ENCODE measurements around the gene IVD.

The IVD gene

GRCh38 chr15:40399370-40399769, 6.2 kb upstream of the IVD start:
- Histone ChIP-seq H3K27me3 (ENCODE audit: insufficient read depth, low read length, poor library complexity, severe bottlenecking) (no peaks in the 10 kb centered on the region), H3K9me2 (replicated peaks; ENCODE audit: low read depth, low read length) (no peaks in the 10 kb centered on the region), H3K9ac (ENCODE audit: low read depth, low read length, poor library complexity, severe bottlenecking) (peak overlapping the region; percentile 67), H3F3A (ENCODE audit: low read depth) (peaks cover 13% of the 10 kb centered on the region), H4K20me1 (ENCODE audit: insufficient read depth, low read length, poor library complexity, severe bottlenecking) (no peaks in the 10 kb centered on the region), H2AFZ (ENCODE audit: low read length) (no peak overlapping the region), H3K36me3 (ENCODE audit: insufficient read depth, low read length) (no peaks in the 10 kb centered on the region), H3K4me2 (ENCODE audit: low read depth, low read length, poor library complexity, severe bottlenecking) (peak overlapping the region; percentile 73), H3K79me2 (ENCODE audit: insufficient read depth, low read length) (no peaks in the 10 kb centered on the region), H3K4me3 (ENCODE audit: low read length, poor library complexity, severe bottlenecking) (peak overlapping the region; percentile 67), H3K9me3 (ENCODE audit: insufficient read depth, low read depth, low read length) (no peaks in the 10 kb centered on the region), H3K4me1 (ENCODE audit: insufficient read depth, low read length, poor library complexity, severe bottlenecking) (peaks cover 28% of the 10 kb centered on the region)
- TF ChIP-seq CTCF (conservative IDR thresholded peaks at IDR 0.05; ENCODE audit: low read length) (no peak), EZH2phosphoT487 (IDR thresholded peaks at IDR 0.05; ENCODE audit: borderline replicate concordance) (no peak)

- TF ChIP-seq CTCF (conservative IDR thresholded peaks at IDR 0.05; ENCODE audit: low read length) (no peak), EZH2phosphoT487 (IDR thresholded peaks at IDR 0.05; ENCODE audit: borderline replicate concordance) (no peak)
- no peaks in the 10 kb centered on the region for H3F3A ChIP-seq (ENCODE audit: low read depth)
- peaks cover 27% of the 10 kb centered on the region for H3K4me1 ChIP-seq (ENCODE audit: insufficient read depth, low read length, poor library complexity, severe bottlenecking)
- H2AFZ ChIP-seq (ENCODE audit: low read length) = no peak overlapping the region
- H3K4me2 ChIP-seq (ENCODE audit: low read depth, low read length, poor library complexity, severe bottlenecking) = peak overlapping the region; percentile 93
- peaks cover 45% of the 10 kb centered on the region for H4K20me1 ChIP-seq (ENCODE audit: insufficient read depth, low read length, poor library complexity, severe bottlenecking)
- H3K4me3 ChIP-seq (ENCODE audit: low read length, poor library complexity, severe bottlenecking) = peak overlapping the region; percentile 88
- no peaks in the 10 kb centered on the region for H3K9me3 ChIP-seq (ENCODE audit: insufficient read depth, low read depth, low read length)
- peaks cover 60% of the 10 kb centered on the region for H3K79me2 ChIP-seq (ENCODE audit: insufficient read depth, low read length)
- H3K27me3 ChIP-seq (ENCODE audit: insufficient read depth, low read length, poor library complexity, severe bottlenecking) = no peaks in the 10 kb centered on the region
- no peaks in the 10 kb centered on the region for H3K9me2 ChIP-seq (replicated peaks; ENCODE audit: low read depth, low read length)
- peaks cover 25% of the 10 kb centered on the region for H3K36me3 ChIP-seq (ENCODE audit: insufficient read depth, low read length)
- H3K9ac ChIP-seq (ENCODE audit: low read depth, low read length, poor library complexity, severe bottlenecking) = peak overlapping the region; percentile 86
These were observed 1.9 kb downstream of the IVD start for GRCh38 chr15:40407330-40407990.

DNA sequence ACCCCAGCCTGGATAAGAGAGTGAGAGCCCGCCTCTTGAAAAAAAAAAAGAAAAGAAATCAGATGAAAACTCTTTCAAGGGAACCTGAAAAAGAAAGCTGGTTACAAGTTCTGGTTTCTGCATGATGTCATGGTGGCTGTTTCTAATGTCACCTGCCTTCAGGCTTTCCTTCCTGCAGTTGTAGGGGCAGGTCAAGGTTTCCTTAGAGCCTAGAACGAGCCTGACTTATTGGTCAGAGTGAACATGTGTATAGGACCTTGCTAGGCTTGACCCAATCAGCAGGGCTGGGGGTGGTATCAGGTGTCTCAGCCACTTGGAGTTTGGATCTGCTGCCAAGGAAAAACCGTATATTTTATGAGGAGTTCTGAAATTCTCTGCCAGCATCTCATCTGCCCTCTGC, 3.8 kb downstream of the IVD start:
- no peak for TF ChIP-seq EZH2phosphoT487 (IDR thresholded peaks at IDR 0.05; ENCODE audit: borderline replicate concordance)
- TF ChIP-seq CTCF (conservative IDR thresholded peaks at IDR 0.05; ENCODE audit: low read length) = no peak
- Histone ChIP-seq H4K20me1 (ENCODE audit: insufficient read depth, low read length, poor library complexity, severe bottlenecking) (peaks cover 45% of the 10 kb centered on the region), H3K4me2 (ENCODE audit: low read depth, low read length, poor library complexity, severe bottlenecking) (peak overlapping the region; percentile 93), H3K9me3 (ENCODE audit: insufficient read depth, low read depth, low read length) (no peaks in the 10 kb centered on the region), H3K9me2 (replicated peaks; ENCODE audit: low read depth, low read length) (no peaks in the 10 kb centered on the region), H2AFZ (ENCODE audit: low read length) (no peak overlapping the region), H3K36me3 (ENCODE audit: insufficient read depth, low read length) (peaks cover 40% of the 10 kb centered on the region), H3K27me3 (ENCODE audit: insufficient read depth, low read length, poor library complexity, severe bottlenecking) (no peaks in the 10 kb centered on the region), H3K79me2 (ENCODE audit: insufficient read depth, low read length) (peaks cover 64% of the 10 kb centered on the region), H3K4me3 (ENCODE audit: low read length, poor library complexity, severe bottlenecking) (no peak overlapping the region), H3K9ac (ENCODE audit: low read depth, low read length, poor library complexity, severe bottlenecking) (peak overlapping the region; percentile 48), H3K4me1 (ENCODE audit: insufficient read depth, low read length, poor library complexity, severe bottlenecking) (peaks cover 27% of the 10 kb centered on the region), H3F3A (ENCODE audit: low read depth) (no peaks in the 10 kb centered on the region)
